ENCODE results near the gene TXNDC11.

The TXNDC11 gene

GRCh38 chr16:11716336-11716735, 26.3 kb downstream of the TXNDC11 start:
- DNase-seq, result no peak

DNA sequence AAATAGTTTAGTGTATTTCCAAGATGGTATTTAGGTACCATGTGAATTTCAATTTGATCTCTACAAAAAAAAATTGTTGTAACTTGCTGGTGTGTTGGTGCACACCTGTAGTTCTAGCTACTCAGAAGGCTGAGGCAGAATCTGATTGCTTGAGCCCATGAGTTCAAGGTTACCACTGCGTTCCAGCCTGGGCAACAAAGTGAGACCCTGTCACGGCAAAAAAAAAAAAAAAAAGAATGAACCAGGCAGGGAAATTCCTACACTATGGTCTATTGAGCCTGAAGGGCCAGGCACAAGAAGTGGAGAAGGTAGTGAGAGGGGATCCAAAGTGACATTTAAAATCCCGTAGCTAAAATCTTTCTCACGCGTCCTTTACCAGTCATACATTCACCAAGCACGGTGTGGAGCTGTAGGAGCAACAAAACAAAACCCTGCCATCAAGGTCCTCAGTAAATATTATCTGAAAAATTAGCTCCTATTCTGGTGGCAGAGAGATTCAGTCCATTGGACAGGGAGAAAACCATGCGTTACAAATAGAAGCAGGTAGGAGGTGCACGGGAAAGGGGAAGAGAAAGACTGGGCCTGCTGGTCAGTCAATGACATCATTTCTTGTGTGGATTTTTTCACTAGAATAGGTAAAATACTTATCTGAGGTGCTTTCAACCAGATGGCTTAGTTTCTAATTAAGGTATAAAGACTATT, 27.3 kb downstream of the TXNDC11 start:
- no peak for DNase-seq

DNA sequence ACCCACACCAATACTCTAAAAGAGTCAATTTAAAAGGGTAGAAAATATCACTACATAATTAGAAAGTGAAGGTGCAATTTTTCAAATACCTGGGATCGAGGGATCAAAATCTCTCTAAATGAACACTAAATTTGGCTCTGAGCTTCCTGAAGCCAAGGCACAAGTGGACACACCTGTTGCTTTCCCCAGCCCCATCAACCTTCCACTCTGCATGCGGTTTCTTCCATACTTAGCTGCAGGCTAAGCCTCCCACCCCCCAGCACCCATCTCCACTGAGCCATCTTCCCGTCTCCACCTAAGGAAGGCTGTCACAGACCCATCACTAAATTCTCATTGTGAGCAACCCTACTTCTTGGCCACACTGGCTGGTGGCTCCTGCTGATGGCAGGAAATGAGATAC, 30.5 kb downstream of the TXNDC11 start:
- no peak for DNase-seq

DNA sequence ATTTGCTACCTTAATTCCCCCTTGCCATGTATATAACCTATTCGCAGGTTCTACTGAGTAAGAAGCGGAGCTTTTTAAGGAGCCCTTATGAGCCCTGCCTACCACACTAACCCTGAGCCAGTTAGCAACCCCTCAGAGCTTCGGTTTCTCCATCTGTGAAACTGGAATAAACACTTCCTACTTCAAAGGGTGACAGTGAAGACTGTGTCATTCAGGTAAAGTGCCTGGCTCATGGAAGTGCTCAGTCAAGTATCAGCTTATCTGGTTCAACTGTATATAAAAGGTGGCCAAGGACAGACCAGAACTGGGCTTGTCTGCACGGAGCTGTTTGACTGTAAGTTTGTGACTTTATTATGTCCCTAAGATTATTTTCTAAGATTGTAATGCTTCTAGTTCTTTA, 31.0 kb downstream of the TXNDC11 start:
- no peak for DNase-seq

DNA sequence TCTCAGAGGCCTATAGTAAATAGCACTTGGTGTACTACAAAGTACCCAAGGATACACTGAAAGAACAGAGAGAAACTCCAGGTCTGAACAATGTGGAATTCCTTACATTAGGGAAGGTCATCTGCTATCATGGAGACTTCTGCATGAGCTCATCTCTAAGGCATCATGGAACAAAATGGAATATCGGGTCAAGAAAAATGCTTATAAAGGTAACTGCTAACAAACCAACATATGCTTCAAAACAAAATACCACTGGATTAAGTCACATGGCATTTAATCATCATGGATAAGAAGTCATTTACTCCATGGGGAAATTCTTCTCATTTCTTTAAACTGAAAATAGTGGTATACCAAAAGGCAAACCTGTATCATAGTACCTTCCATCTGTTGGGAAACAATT, 34.2 kb downstream of the TXNDC11 start:
- DNase-seq, result no peak

DNA sequence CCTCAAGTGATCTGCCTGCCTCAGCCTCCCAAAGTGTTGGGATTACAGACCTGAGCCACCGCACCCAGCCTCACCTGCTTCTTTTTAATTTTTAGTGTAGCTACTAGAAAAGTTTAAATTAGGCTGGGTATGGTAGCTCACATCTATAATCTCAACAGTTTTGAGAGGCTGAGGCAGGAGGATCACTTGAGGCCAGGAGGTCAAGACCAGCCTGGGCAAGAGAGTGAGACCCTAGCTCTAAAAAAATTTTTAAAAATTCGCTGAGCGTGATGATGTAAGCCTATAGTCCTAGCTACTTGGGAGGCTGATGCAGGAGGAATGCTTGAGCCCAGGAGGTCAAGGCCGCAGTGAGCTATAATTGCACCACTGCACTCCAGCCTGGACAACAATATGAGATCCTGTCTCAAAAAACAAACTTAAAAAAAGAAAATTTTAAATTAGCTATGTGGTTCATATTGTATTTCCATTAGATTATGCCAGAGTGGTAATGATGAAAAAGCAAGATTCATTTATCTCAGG, 34.9 kb downstream of the TXNDC11 start:
- no peak for DNase-seq

- DNase-seq, result no peak
Observed at GRCh38 chr16:11706180-11706742, 36.4 kb downstream of the TXNDC11 start.

DNA sequence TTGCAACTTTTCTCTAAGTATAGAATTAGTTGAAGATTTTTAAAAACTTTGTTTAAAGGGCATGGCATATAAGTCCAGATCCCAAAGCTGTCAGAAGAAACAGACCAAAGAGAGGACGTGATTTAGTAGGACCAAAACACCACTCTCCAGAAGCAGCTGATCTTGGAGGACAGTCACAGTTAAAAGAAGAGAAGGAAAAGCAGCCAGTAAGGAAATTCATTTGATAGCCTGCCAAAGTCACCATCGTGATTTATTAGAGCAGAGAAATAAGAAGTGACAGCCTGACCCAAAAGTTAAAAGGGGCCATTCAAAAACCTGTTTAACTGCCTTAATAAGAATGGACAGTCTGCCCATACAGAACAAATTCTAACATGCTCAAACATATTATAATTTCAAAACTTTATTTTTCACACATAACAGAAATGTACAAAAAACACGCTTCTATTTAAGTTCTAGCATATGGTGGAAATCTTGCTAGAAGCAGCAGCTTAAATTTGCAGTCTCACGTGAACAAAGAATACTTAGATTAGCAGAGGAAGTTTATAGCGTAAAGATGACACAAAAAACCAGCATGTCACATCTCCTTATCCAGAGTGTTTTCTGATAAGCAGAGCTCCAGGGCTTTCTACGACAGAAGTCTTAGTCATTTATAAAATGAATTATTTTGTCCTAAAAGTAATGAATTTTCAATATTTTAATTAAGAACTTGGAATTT, 37.2 kb downstream of the TXNDC11 start:
- DNase-seq, result no peak

GRCh38 chr16:11700264-11701029, 42.2 kb downstream of the TXNDC11 start:
- no peak for DNase-seq

- DNase-seq, result no peak
Observed at GRCh38 chr16:11699234-11699894, 43.3 kb downstream of the TXNDC11 start.

DNA sequence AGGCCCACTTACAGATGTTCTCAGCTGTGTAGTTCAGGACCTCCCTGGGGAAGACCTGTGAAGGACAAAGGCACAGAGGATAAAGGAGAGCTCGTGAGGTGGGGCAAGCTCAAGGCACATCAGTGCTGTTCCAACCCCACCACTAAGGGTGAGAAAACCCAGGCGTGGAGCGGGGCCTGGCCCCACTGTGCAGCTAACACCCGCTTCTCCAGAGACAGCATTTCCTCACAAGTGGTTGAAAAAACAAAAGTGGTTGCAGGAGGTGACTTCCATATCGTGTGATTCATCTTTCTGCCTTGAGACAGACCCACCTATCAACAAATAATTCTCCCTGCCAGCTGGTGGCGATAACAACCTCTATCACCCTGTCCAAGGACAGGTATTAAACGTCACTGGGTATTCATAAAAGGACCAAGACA, 44.4 kb downstream of the TXNDC11 start:
- no peak for DNase-seq

- no peak for DNase-seq
Observed at GRCh38 chr16:11697319-11697718, 45.3 kb downstream of the TXNDC11 start.

DNA sequence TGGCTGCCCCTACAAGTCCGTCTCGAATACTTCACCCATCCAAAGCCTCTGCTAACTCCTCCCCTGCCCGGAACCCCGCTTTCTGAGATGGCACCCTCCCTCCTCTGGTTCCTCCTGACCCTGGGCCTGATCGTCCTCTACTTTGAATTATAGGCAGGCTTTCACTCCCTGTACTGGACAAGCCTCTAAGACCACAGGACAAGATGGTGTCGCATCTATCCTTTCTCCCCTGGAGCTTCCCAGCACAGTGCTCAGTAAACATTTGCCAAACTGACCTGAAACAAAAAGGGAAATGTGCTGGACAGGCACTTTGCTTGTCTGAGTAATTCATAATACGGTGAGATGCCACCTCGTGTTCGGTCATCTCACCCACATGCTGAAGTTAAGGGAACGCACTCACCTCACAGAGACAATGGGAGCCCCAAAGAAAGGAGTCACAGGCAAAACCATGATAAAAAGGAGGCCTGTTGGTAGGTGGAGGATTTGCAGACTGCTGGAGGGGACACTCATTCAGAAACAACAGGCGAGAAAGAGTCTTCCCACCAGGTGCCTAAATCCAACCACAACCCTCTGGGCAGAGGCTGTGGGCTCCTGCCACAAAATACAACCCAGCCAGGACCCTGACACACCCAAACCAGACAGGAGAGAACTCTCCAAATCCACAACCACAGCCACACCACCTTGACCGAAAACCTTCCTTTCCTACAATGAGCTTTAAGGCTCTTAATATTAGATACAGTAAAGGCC, 46.2 kb downstream of the TXNDC11 start:
- no peak for DNase-seq

GRCh38 chr16:11692651-11693050, 50.0 kb downstream of the TXNDC11 start:
- no peak for DNase-seq

DNA sequence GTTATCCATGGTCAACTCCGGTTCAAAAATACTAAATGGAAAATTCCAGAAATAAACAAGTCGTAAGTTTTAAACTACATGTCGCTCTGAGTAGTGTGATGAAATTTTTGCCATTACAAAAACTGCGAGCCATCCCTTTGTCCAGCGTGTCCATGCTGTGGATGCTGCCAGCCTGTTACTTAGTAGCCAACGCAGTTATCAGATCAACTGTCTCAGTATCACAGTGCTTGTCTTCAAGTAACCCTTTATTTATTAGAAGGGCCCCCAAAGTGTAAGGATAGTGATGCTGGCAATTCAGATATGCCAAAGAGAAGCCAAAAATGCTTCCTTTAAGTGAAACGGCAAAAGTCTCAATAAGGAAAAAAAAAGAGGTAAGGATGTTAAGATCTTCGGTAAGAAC, 50.5 kb downstream of the TXNDC11 start:
- no peak for DNase-seq

DNA sequence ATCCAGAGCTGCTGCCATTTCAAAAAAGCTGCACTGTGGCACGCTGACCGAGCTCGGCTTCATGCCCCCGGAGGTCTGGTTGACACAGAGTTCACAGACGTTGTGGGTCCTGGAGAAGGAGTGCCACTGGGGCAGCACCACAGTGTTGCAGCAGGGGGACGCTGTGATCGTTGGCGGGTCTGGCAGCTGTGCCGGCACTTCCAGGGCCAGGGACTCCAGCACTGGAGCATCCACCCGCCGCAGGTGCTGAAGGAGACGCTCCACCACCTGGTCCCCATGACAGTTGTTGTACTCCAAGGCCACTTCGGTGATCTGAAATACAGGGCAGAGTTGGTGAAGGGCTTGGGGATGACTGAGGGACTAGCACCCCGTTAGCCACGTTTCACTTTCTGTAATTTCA, 50.9 kb downstream of the TXNDC11 start:
- no peak for DNase-seq

DNA sequence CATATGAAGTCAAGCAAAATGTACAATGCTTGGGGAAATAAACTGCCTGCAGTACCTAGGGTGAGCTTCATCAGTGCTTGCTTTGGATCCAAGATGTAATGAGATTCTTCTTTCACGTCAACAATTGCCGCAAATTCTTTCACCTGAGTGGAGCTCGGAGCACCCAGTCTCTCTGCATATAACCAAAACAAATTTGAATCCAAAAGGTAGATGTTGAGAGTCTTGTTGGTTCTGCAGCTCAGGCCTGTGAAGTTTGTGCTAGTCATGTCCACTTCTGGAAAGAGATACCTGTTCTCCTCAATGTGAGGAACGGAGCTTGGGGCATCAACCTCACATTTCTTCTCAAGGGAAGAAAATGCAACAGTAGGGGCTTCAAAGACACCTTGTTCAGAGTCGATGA, 51.4 kb downstream of the TXNDC11 start:
- DNase-seq, result no peak

DNA sequence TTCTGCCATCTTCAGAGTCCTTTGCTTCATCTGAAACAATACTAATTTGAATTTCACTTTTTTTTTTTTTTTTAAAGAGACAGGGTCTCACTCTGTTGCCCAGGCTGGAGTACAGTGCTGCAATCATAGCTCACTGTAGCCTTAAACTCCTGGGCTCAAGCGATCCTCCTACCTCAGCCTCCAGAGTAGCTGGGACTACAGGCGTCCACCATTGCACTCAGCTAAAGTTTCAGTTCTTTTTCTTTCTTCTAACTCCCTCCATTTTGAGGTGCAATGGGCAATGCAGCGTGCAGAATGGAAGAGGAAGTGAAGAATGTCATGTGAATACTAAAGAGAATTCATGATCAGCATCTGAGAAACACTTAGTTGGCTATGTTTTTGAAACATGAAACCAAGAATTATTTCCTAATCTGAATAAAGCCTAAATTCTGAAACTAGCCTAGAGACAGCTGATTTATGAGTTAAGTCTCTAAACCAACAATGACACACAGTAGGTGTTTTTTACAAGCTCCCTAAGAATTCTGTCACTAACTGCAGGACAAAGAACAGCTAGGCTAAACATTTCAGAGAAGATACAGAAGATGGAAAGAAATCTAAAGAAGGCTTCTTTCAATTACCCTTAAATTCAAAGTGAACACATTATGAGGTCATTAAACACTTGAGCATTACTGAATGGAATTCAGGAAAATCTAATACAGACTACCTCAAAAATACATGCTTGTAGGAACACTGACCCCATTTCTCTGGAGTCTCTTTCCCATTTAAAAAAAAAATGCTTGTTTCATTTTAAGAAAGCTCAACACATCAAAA, 53.4 kb downstream of the TXNDC11 start:
- DNase-seq, result no peak

GRCh38 chr16:11688520-11688886, 54.2 kb downstream of the TXNDC11 start:
- no peak for DNase-seq

DNA sequence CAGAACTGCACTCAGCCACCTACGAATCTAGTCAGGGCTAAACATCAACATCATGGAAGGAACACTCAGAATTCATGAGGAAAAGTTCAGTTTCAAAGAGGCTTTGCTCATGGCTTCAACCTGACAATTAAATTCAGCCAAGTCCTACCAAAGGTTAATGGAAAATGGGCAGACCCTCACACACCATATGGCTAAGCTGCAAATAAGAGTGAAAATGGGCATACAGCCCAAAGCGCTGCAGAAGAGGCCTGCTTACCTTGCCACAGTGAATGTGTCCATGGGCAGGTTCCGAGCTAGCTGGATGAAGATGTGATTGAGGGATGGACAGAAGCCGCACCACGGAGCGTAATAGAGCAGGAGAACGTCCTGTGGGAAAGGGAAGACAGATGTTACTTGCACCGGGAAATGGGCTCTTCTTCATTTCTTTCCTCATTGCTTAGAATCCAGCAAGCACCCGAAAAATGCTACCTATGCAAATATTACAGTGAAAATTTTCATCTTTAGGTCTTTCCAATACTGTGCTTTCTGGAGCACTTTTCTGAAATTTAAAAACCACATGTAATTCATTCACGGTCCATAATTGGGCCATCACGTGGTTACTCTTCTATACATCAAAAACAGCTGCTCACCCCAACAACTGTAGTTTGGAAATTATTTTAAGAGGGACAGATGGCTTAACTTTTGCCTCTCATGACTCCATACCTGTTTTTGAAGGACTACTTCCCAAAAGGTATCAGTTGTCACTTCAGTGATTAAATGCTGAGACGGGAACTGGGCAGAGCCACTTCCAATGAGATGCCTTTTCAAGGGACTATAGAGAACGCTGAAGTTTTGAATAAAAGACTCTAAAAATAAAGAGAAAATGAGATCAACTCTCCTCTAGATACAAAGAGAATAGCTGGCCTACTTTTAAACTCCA, 54.8 kb downstream of the TXNDC11 start:
- no peak for DNase-seq

All from activated CD8-positive, alpha-beta memory T cell treated with anti-CD3 and anti-CD28 coated beads, Interleukin-2, amount 50 U/mL, for 48 hours (primary cell).